NCI-H2227 (cell line): ENCODE results near the gene OXNAD1.

ENCODE experiments used
- DNase-seq: peaks from one replicate; lab custom pipeline; 2025; ENCODE audit not compliant: unreplicated experiment; lab: John Stamatoyannopoulos, UW

Gene OXNAD1

DNA sequence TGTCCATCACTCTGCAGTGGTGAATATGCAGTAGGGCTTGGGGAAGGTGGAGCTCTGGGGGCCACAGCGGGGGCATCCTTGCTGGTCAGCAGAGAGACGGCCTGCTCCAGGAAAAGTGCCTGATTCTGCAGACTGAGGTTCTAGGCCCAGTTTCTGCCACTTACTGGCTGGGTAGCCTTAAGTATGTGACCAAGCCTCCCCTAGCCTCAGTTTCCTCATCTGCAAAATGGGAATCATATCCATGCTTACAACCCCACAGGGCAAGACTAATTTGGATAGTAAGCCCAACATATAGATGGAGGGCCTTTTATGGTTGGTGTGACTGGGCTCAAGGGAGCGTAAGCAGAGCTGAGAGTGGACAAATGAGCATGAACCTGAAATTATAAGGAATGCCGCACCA is 60.8 kb downstream of the OXNAD1 start:
- no peak for DNase-seq

DNA sequence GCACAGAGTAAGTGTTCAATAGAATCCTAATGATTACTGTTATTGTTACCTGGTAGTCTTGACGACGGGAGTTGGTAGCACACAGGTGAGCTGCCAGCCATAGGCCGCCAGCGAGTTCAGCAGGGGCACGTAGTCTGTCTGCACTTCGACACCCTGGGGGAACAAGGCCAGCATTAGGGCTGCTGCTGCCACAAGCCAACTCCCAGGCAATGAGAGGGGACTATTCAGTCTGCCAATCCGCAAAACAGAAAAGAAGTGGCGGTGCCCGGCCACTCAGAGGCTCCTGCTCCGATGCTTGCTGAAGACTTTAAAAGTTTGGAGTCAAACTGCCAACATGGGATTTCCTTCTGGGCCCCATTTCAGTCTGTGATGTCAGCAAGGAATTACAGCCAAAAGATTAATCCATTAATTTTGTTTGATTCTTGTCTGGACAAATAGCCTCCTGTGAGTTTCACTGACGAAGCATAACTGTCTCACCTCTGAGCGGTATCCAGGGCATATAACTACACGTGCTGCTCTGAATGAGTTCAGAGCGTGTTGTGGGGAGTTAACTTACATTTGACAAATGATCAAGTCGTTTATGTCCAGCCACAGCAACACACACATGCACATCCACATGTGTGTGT is 61.8 kb downstream of the OXNAD1 start:
- DNase-seq = no peak

DNA sequence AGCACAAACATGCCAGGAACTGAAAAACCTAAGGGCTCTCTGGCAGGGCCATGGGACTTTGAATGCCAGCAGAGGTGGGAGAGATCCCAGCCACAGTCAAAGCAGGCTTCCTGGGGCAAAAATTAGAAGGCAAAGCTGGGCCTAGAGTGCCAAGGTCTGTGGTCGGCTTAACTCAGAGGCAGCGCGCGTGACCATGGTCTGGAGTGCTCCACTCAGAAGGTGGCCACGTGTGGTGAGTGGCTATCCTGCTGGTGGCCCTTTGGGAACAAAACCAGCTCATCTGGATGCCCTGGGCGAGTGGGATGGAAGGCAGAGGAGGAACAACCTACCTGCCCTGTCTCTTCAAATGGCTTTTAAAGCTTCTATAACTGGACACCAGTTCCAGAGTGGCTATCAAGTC is 63.1 kb downstream of the OXNAD1 start:
- no peak for DNase-seq

- peak; percentile 81 for DNase-seq
These were observed 64.2 kb downstream of the OXNAD1 start for GRCh38 chr3:16329036-16329825.

DNA sequence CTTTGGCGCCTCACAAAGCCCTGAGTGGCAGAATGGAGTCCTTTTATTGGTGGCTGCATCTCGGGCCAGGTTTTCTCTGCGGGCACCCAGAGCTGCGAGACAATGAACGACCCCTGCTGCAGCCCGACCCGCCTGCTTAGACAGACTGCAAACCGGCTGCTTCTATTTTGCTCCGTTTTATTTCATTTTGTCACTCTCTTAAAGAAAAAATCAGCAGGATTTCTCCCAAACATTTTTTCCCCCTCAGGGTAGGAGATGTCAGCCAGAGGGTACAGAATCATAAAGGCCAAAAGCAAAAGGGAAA is 64.8 kb downstream of the OXNAD1 start:
- no peak for DNase-seq

GRCh38 chr3:16330351-16330750 is 65.3 kb downstream of the OXNAD1 start:
- DNase-seq = no peak

DNA sequence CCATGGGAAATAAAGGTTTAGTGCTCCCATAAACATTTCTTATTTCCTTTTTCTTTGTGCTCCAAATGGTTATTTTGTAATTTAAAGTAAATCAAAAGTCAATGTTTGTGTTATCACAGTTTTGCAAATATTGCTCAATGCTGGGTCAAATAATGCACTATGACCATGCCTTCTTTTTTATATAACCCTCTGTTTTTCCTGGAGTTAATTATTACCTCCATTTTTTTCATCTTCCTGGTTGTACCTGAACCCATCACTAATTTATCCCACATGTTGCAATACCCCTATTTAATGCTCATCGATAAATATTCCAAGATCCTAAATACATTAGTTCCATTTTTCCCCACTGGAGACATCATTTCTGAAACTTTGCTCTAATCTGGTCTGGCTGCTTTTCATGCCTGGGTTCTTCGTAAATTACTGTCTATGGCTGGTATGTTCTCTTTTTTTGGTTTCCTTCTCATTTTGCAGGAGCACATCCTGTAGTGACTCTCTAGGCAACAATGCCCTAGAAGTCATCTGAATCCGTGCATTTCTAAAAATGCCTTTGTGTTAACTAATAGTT is 66.4 kb downstream of the OXNAD1 start:
- DNase-seq = no peak

- no peak for DNase-seq
These were observed 68.0 kb downstream of the OXNAD1 start for GRCh38 chr3:16332904-16333426.

GRCh38 chr3:16334909-16335308 is 69.9 kb downstream of the OXNAD1 start:
- no peak for DNase-seq

GRCh38 chr3:16335333-16335732 is 70.3 kb downstream of the OXNAD1 start:
- no peak for DNase-seq

GRCh38 chr3:16335772-16336645 is 71.0 kb downstream of the OXNAD1 start:
- no peak for DNase-seq

- no peak for DNase-seq
These were observed 71.8 kb downstream of the OXNAD1 start for GRCh38 chr3:16336825-16337224.

GRCh38 chr3:16337856-16338540 is 73.0 kb downstream of the OXNAD1 start:
- no peak for DNase-seq

- no peak for DNase-seq
These were observed 74.0 kb downstream of the OXNAD1 start for GRCh38 chr3:16338999-16339398.

- DNase-seq = no peak
These were observed 78.1 kb downstream of the OXNAD1 start for GRCh38 chr3:16343101-16343500.

- no peak for DNase-seq
These were observed 81.5 kb downstream of the OXNAD1 start for GRCh38 chr3:16346413-16347081.

DNA sequence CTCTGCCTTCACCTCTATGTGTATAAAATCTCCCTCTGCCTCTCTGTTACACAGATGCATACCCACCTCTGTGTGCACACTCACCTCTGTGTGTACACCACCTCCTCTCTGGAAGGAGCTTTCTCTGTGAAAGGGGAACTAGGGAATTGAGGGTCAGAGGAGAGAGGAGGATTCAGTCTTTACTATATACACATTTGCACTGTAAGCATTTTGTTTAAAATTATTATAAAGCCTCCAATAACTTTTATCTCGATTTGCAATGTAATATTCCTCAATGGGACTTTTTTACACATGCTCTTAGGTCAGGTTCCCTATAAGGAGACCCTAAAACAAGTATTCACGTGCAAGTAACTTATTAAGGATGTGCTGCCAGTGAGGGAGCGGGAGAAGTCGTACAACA is 82.5 kb downstream of the OXNAD1 start:
- DNase-seq = no peak

GRCh38 chr3:16349986-16350596 is 85.1 kb downstream of the OXNAD1 start:
- DNase-seq = no peak

DNA sequence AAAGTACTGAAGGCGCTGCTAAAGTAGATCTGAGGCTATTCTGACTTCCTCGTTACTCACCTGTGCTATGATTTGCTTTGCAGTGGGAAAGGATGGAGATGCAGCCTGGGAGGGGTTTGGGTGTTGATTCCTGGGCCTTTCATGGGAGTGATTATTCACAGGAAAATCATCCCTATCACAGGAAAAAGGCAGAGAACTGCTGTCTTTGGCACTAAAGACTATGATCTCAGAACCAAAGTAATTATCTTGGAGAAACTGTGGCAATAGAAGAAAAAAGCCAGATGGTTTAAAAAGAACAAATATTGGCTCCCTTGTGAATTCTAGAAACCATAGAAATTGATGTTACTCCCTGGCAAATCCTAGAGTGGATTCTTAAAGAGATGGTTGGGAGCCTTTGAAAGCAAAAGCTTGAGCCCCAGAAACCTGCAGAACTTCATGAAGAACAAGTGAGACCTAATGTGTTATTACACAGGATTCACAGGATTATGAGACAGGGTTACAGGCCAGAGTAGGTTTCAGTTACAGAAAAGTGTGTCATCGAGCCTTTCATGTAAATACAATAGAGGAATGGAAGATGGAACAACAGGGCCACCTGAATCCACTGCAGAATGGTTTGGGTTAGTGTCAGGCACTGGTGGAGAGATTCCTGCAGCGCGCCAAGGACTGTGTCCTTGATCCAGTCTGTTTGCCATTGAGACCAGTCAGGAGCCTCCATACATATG is 85.7 kb downstream of the OXNAD1 start:
- DNase-seq = no peak
